NCI-H146 treated with DMSO at 0.1 percent for 48 hours (cell line): ENCODE data around the gene CDX2.

Experiments used
- DNase-seq: peaks from one replicate; lab custom pipeline; 2025; ENCODE audit not compliant: unreplicated experiment; lab: John Stamatoyannopoulos, UW

Gene CDX2

GRCh38 chr13:27933118-27933517 lies 36.0 kb downstream of the CDX2 start:
- DNase-seq, result no peak

DNA sequence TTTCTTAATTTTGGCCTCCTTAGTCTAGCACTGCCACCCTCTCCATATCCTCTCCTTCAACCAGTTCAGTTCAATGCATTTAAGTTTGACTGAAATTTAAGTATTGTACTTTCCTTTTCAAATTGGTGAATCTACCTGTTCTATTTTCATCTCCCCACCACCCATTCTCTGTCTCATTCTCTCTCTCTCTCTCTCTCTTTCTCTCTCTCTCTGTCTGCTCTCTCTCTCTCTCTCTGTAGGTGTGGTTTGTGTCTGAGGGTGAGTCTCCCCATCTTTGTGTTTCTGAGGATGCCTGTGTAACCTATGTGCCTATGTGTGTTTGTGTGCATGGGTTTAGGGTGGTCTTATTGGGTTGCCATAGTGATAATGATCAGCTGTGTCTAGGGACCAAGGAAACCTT lies 39.2 kb downstream of the CDX2 start:
- DNase-seq, result no peak

- no peak for DNase-seq
Measured at GRCh38 chr13:27928805-27929753, 40.0 kb downstream of the CDX2 start.

DNA sequence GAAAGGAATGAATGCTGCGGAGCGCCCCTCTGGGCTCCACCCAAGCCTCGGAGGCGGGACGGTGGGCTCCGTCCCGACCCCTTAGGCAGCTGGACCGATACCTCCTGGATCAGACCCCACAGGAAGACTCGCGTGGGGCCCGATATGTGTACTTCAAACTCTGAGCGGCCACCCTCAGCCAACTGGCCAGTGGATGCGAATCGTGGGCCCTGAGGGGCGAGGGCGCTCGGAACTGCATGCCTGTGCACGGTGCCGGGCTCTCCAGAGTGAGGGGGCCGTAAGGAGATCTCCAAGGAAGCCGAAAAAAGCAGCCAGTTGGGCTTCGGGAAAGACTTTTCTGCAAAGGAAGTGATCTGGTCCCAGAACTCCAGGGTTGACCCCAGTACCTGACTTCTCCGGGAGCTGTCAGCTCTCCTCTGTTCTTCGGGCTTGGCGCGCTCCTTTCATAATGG lies 40.7 kb downstream of the CDX2 start:
- DNase-seq, result no peak

GRCh38 chr13:27927444-27928352 lies 41.4 kb downstream of the CDX2 start:
- DNase-seq, result no peak

- DNase-seq, result no peak
Measured at GRCh38 chr13:27926644-27927434, 42.3 kb downstream of the CDX2 start.

DNA sequence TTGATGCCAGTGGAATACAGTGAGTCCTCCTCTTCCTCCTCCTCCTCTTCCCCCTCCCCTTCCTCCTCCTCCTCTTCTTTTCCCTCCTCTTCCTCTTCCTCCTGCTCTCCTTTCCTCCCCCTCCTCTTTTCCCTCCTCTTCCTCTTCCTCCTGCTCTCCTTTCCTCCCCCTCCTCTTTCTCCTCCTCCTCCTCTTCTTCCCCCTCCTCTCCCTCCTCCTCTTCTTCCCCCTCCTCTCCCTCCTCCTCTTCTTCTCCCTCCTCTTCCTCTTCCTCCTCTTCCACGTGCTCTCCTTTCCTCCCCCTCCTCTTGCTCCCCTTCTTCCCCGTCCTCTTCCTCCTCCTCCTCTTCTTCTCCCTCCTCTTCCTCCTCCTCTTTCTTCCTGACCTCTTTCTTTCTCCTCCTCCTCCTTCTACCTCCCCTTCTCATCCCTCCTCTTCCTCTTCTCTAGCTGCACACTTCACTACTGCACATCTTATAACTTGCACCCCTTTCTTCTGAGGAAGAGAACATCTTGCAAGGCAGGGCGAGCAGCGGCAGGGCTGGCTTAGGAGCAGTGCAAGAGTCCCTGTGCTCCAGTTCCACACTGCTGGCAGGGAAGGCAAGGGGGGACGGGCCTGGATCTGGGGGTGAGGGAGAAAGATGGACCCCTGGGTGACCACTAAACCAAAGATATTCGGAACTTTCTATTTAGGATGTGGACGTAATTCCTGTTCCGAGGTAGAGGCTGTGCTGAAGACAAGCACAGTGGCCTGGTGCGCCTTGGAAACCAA lies 43.7 kb downstream of the CDX2 start:
- no peak for DNase-seq

DNA sequence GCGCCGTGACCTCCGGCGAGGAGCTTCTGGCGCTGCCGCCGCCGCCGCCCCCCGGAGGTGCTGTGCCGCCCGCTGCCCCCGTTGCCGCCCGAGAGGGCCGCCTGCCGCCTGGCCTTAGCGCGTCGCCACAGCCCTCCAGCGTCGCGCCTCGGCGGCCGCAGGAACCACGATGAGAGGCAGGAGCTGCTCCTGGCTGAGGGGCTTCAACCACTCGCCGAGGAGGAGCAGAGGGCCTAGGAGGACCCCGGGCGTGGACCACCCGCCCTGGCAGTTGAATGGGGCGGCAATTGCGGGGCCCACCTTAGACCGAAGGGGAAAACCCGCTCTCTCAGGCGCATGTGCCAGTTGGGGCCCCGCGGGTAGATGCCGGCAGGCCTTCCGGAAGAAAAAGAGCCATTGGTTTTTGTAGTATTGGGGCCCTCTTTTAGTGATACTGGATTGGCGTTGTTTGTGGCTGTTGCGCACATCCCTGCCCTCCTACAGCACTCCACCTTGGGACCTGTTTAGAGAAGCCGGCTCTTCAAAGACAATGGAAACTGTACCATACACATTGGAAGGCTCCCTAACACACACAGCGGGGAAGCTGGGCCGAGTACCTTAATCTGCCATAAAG lies 44.5 kb downstream of the CDX2 start:
- DNase-seq, result no peak

DNA sequence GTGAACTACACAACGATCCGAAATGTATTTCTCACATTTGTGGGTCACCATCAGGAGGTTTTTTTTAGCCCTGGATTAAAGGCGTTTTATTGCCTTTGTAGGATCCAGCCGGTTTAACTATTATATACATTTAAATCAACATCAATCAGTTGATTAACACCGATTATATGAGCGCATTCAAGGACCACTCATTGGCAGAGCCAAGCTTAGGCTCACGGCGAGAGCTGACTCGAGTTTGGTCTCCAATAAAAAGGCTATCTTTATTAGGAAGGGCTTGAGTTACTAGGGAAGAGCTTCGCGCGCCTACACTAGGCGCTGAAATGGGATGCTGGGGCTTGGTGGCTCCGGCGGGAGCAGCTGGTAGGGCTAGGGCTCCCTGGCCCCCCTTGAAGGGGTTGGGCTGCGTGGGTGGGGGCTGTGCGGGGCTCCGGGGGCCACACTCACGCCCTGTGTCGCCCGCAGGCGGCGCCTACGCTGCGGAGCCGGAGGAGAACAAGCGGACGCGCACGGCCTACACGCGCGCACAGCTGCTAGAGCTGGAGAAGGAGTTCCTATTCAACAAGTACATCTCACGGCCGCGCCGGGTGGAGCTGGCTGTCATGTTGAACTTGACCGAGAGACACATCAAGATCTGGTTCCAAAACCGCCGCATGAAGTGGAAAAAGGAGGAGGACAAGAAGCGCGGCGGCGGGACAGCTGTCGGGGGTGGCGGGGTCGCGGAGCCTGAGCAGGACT lies 45.2 kb downstream of the CDX2 start:
- DNase-seq, result no peak

DNA sequence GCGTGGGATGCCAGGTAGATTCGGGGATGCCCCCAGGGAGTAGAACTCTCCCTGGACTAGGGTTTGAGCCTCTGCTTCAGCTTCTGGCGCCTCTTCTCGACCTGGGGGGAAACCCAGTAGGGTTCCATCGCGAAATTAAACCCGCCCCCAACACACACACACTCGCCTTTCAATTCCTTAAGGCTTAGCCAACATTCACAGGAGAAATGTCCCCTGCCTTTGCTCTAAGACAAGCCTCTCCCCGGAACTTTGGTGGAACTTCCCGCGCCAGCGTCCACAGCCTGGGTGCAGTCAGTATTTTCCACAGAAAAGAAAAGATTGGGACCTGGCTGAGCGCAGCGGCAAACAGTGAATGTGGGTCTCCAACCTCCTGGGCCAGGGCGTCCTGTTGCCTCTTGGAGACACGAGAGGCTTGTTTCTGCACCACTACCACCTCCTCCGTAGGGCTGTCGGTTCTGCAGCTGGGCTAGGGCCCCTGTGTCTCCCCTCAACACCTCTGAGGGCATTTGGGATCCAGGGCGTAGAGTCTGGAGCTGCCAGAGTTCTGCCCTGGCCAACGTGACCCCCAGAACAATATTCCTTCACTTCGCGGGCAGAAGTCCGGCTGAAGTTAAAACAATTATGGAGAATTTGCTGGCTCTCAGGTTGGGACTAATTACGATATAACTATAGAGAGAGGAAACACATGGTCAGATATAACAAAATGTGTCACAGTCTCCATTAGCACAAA lies 46.1 kb downstream of the CDX2 start:
- no peak for DNase-seq

DNA sequence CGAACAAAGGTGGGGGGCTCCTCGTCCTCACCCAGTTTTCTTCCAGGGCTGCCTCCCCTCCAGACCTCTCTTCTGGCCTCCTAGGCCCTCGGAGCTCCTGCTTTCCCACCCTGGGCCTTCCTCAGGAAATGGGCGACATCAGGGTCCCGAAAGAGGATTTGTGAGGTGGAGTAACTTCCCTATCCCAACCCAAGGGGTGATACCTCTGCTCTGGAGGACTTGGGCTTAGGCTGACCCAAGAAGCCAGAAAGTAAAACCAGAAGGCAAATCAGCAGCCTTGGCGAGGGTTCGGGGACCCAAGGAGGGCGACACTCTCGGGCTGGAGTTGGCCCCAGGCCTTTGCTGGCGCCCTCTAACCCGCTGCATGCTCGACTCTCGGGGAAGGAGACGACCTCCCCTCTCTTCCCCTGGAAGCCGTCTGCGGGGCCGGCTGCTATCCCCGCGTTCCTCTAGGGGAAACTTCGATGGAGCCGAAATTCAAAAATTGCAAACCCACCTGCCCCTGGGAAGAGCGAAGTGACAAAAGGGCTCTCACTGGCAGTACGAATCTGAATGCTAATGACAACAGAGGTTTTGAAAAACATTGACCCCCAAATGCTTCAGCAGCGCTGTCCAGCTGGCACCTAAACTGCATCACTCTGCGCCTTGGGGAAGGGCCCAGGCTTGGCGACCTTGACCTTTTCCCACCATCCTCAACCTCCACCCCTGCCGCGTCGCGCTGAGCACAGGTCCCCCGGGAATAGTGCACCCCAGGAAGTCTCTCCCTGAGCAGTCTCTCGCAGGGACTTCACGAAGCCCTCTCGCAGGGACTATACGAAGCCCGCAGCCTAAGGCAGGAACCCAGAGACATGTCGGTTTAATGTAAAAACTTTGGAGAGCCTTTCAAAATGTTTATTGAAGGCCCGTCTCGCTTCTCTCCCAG lies 46.9 kb downstream of the CDX2 start:
- no peak for DNase-seq

GRCh38 chr13:27921421-27921960 lies 47.6 kb downstream of the CDX2 start:
- no peak for DNase-seq

GRCh38 chr13:27920677-27921420 lies 48.3 kb downstream of the CDX2 start:
- DNase-seq, result no peak

DNA sequence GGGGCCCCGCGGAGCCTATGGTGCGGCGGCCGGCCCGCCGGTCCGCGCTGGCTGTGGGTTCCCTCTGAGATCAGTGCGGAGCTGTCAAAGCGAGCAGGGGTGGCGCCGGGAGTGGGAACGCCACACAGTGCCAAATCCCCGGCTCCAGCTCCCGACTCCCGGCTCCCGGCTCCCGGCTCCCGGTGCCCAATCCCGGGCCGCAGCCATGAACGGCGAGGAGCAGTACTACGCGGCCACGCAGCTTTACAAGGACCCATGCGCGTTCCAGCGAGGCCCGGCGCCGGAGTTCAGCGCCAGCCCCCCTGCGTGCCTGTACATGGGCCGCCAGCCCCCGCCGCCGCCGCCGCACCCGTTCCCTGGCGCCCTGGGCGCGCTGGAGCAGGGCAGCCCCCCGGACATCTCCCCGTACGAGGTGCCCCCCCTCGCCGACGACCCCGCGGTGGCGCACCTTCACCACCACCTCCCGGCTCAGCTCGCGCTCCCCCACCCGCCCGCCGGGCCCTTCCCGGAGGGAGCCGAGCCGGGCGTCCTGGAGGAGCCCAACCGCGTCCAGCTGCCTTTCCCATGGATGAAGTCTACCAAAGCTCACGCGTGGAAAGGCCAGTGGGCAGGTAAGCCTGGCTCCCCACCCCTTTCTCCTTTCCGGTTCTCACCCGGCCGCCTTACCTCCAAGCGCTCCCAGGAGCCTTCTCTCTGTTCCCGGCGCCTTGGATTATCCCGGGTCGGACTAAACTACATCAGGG lies 49.0 kb downstream of the CDX2 start, which contains the start of gene PDX1:
PDX1 (plus strand) TSS at position 67 of the 743 bp plus-strand sequence; CDS start at position 206, 139 bp downstream.
- no peak for DNase-seq

- no peak for DNase-seq
Measured at GRCh38 chr13:27919659-27919933, 49.5 kb downstream of the CDX2 start.
